ENCODE results near the gene TXNRD1.

- no peak for TF ChIP-seq CTCF (IDR thresholded peaks at IDR 0.05; ENCODE audit: low read depth, low read length, missing input control)
- no peak for TF ChIP-seq RAD21 (IDR thresholded peaks at IDR 0.05)
These were observed 49.8 kb upstream of the TXNRD1 start for GRCh38 chr12:104165801-104166200.
